PC-9 (cell line): ENCODE results near the gene FAM118A. TPM values are rescaled to one million over a fixed set of nuclear protein-coding genes. Genes with fewer than 3 reads are reported as not detected.

Experiments used
- BruUV-seq: library from RNA; stranded (reverse); fragments of 400-500 nt; replicated peaks from 2 replicates; lab custom pipeline; 2021; lab: Mats Ljungman, UMichigan
- CTCF ChIA-PET: fragments of 300-600 bp; sonication (Branson Sonifier 250); formaldehyde crosslinking; loops from one replicate; lab custom pipeline; 2022; ENCODE audit warnings: antibody characterized with exemption; lab: Charles Lee
- POLR2A ChIA-PET: fragments of 300-600 bp; sonication (Branson Sonifier 250); formaldehyde crosslinking; loops from one replicate; lab custom pipeline; 2022; ENCODE audit warnings: antibody characterized with exemption; ENCODE audit not compliant: unreplicated experiment; lab: Charles Lee
- DNase-seq, 2 experiments: peaks; one replicate each; pipeline versions ENCODE4 v3.0.0 to v3.0.0-alpha.2; 2015 to 2022; ENCODE audit warnings: mixed read lengths in 1 of 2
- H2AFZ ChIP-seq: fragments of 200-600 bp; sonication (generic); 2 replicates; pipeline ENCODE4 v1.8.1; 2017; ENCODE audit warnings: antibody characterized with exemption
- H3F3A ChIP-seq: fragments of 200-600 bp; sonication (generic); 2 replicates; pipeline ENCODE4 v1.8.1; 2017; ENCODE audit warnings: antibody characterized with exemption, mild to moderate bottlenecking, low read depth; ENCODE audit not compliant: insufficient read depth
- H3K27ac ChIP-seq: fragments of 200-600 bp; sonication (generic); 2 replicates; pipeline ENCODE4 v1.6.1; 2016; ENCODE audit warnings: mixed run types
- H3K27me3 ChIP-seq: fragments of 200-600 bp; sonication (generic); 2 replicates; pipeline ENCODE4 v1.6.1; 2016; ENCODE audit warnings: low read depth, mixed run types; ENCODE audit not compliant: insufficient read depth
- H3K36me3 ChIP-seq: fragments of 200-600 bp; sonication (generic); 2 replicates; pipeline ENCODE4 v1.6.1; 2016; ENCODE audit warnings: low read depth, mixed run types
- H3K4me1 ChIP-seq: fragments of 200-600 bp; sonication (generic); replicated peaks from 2 replicates; pipeline ENCODE4 v1.6.1; 2016; ENCODE audit warnings: mixed run types; ENCODE audit not compliant: insufficient read depth
- H3K4me2 ChIP-seq: fragments of 200-600 bp; sonication (generic); 2 replicates; pipeline ENCODE4 v1.6.1; 2017; ENCODE audit warnings: mixed run types
- H3K4me3 ChIP-seq: fragments of 200-600 bp; sonication (generic); 2 replicates; pipeline ENCODE4 v1.6.1; 2016; ENCODE audit warnings: mixed run types
- H3K79me2 ChIP-seq: fragments of 200-600 bp; sonication (generic); 2 replicates; pipeline ENCODE4 v1.6.1; 2017; ENCODE audit warnings: low read depth, mixed run types
- H3K9me2 ChIP-seq: fragments of 200-600 bp; sonication (generic); 2 replicates; pipeline ENCODE4 v1.8.1; 2017; ENCODE audit warnings: mild to moderate bottlenecking; ENCODE audit not compliant: insufficient read depth
- H3K9me3 ChIP-seq: fragments of 200-600 bp; sonication (generic); 2 replicates; pipeline ENCODE4 v1.8.1; 2016; ENCODE audit warnings: low read depth; ENCODE audit not compliant: insufficient read depth
- H4K20me1 ChIP-seq: fragments of 200-600 bp; sonication (generic); 2 replicates; pipeline ENCODE4 v1.8.1; 2017; ENCODE audit not compliant: insufficient read depth
- EZH2 ChIP-seq: fragments of 200-600 bp; sonication (generic); IDR thresholded peaks from 2 replicates; pipeline ENCODE4 v1.8.0; 2017; ENCODE audit warnings: antibody characterized with exemption, low read depth
- intact Hi-C: fragments of 100-400 bp; cut with micrococcal nuclease; formaldehyde crosslinking; loops from one replicate; pipeline ENCODE4 v1.10.0; 2022; ENCODE audit not compliant: unreplicated experiment
- total RNA-seq: library from RNA; stranded (reverse); gene quantifications from 2 replicates; pipeline ENCODE4 v1.2.3, GENCODE V29; 2021
- TF ChIP-seq, protein P1 (sequence below): fragments of 200-600 bp; sonication (generic); conservative IDR thresholded peaks from 2 replicates; pipeline ENCODE4 v1.6.1; 2017; ENCODE audit warnings: mixed run types, antibody characterized with exemption, mild to moderate bottlenecking, moderate library complexity

The FAM118A gene
- total RNA-seq, 1 experiment from 2014 or later: 24.4 TPM

DNA sequence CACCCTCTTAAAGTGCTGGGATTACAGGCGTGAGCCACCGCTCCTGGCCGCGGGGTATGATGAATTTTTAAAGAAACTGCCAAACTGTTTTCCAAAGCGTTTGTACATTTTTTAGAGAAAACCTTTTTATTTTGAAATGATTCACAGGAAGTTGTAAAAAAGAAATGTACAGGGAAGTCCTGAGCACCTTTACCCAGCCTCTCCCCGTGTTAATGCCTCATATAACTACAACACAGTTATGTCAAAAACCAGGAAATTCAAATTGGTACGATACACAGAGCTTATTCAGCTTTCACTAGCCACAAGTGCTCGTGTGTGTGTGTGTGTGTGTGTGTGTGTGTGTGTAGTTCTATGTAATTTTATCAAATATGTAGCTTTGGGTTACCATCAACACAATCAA is 7.0 kb upstream of the FAM118A start:
- Histone ChIP-seq H3K27me3 (no peaks in the 10 kb centered on the region), H3K4me3 (no peak overlapping the region), H3K4me1 (peaks cover 19% of the 10 kb centered on the region), H3K9me3 (no peaks in the 10 kb centered on the region), H4K20me1 (no peaks in the 10 kb centered on the region), H3K4me2 (no peak overlapping the region), H3F3A (peaks cover 7% of the 10 kb centered on the region; the same call in 1 of the 2 replicates), H3K79me2 (no peaks in the 10 kb centered on the region), H2AFZ (no peak overlapping the region), H3K36me3 (no peaks in the 10 kb centered on the region), H3K27ac (no peak overlapping the region), H3K9me2 (no peaks in the 10 kb centered on the region)
- DNase-seq: no peak
- intact Hi-C loops: no loop called here
- TF ChIP-seq EZH2: no peak
- ChIA-PET POLR2A (no interaction called here), CTCF (no interaction called here)
- no TSS peak for BruUV-seq

DNA sequence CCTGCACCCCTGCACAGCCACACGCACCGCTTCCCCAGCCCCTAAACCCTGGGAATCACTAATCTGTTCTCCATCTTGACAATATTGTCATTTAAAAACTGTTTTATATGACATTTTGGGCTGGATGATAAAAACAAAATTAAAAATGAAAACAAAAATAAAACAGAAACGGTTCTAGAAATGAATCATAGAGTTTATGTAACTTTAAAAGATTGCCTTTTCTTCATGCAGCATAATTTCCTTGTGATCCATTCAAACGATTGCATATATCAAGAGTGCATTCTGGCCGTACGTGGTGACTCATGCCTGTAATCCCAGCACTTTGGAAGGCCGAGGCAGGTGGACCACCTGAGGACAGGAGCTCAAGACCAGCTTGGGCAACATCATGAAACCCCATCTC is 6.6 kb upstream of the FAM118A start:
- H3F3A ChIP-seq: peaks cover 7% of the 10 kb centered on the region; the same call in 1 of the 2 replicates
- no peak overlapping the region for H3K27ac ChIP-seq
- no peaks in the 10 kb centered on the region for H3K36me3 ChIP-seq
- no peaks in the 10 kb centered on the region for H4K20me1 ChIP-seq
- no peak for DNase-seq
- intact Hi-C loops: no loop called here
- no peaks in the 10 kb centered on the region for H3K9me3 ChIP-seq
- no peaks in the 10 kb centered on the region for H3K9me2 ChIP-seq
- TF ChIP-seq EZH2: no peak
- TF ChIP-seq, protein P1, sequence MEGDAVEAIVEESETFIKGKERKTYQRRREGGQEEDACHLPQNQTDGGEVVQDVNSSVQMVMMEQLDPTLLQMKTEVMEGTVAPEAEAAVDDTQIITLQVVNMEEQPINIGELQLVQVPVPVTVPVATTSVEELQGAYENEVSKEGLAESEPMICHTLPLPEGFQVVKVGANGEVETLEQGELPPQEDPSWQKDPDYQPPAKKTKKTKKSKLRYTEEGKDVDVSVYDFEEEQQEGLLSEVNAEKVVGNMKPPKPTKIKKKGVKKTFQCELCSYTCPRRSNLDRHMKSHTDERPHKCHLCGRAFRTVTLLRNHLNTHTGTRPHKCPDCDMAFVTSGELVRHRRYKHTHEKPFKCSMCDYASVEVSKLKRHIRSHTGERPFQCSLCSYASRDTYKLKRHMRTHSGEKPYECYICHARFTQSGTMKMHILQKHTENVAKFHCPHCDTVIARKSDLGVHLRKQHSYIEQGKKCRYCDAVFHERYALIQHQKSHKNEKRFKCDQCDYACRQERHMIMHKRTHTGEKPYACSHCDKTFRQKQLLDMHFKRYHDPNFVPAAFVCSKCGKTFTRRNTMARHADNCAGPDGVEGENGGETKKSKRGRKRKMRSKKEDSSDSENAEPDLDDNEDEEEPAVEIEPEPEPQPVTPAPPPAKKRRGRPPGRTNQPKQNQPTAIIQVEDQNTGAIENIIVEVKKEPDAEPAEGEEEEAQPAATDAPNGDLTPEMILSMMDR: no peak
- H3K4me1 ChIP-seq: peaks cover 22% of the 10 kb centered on the region
- H3K4me2 ChIP-seq: no peak overlapping the region
- no peaks in the 10 kb centered on the region for H3K27me3 ChIP-seq
- BruUV-seq: no TSS peak
- H2AFZ ChIP-seq: no peak overlapping the region
- H3K4me3 ChIP-seq: no peak overlapping the region
- ChIA-PET CTCF (no interaction called here), POLR2A (no interaction called here)
- H3K79me2 ChIP-seq: no peaks in the 10 kb centered on the region

DNA sequence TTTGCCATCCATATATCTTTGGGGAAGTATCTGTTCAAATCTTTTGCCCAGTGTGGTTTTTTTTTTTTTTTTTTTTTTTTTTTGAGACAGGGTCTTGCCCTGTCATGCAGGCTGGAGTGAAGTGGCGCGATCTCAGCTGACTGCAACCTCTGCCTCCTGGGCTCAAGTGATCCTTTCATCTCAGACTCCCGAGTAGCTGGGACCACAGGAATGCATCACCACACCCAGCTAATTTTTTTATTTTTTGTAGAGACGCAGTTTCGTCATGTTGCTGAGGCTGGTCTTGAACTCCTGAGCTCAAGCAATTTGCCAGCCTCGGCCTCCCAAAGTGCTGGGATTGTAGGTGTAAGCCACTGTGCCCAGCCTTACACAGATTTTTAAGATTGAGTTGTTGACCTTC is 4.8 kb upstream of the FAM118A start:
- peaks cover 33% of the 10 kb centered on the region for H3K4me1 ChIP-seq
- H3K27me3 ChIP-seq: no peaks in the 10 kb centered on the region
- no peaks in the 10 kb centered on the region for H3K9me2 ChIP-seq
- TF ChIP-seq, protein P1: no peak
- TF ChIP-seq EZH2: no peak
- H4K20me1 ChIP-seq: no peaks in the 10 kb centered on the region
- CTCF ChIA-PET: interaction anchor here (0.6 to 0.7 kb wide), 2 partner anchors 612 to 1197 kb away, joined by 3 read pairs; no protein-coding TSS in a partner anchor
- peaks cover under 1% of the 10 kb centered on the region; the same call in 1 of the 2 replicates for H3K79me2 ChIP-seq
- DNase-seq: peak; percentile 54 to 65
- no TSS peak for BruUV-seq
- H3K9me3 ChIP-seq: no peaks in the 10 kb centered on the region
- no peak overlapping the region for H3K4me2 ChIP-seq
- peaks cover 7% of the 10 kb centered on the region; the same call in 1 of the 2 replicates for H3F3A ChIP-seq
- H3K27ac ChIP-seq: no peak overlapping the region
- intact Hi-C loops: no loop called here
- no peak overlapping the region for H2AFZ ChIP-seq
- no peaks in the 10 kb centered on the region for H3K36me3 ChIP-seq
- H3K4me3 ChIP-seq: no peak overlapping the region
- POLR2A ChIA-PET: interaction anchor here (0.7 kb wide), 1 partner anchor 141 kb away, joined by 4 read pairs; the partner anchor contains the start of gene NUP50
